ENCODE measurements around the gene ARL5B. TPM values are rescaled to one million over a fixed set of nuclear protein-coding genes. Genes with fewer than 3 reads are reported as not detected.
A peak's percentile ranks its signal among the peaks of the same experiment; 100 is the strongest.
"Not testable (repeated sequence)": the region's sequence is repeated elsewhere in the genome, so short reads cannot be mapped to it uniquely, and the experiment has no call there.

Gene ARL5B
- total RNA-seq, 2 experiments from 2014 or later, result 9.1 TPM

DNA sequence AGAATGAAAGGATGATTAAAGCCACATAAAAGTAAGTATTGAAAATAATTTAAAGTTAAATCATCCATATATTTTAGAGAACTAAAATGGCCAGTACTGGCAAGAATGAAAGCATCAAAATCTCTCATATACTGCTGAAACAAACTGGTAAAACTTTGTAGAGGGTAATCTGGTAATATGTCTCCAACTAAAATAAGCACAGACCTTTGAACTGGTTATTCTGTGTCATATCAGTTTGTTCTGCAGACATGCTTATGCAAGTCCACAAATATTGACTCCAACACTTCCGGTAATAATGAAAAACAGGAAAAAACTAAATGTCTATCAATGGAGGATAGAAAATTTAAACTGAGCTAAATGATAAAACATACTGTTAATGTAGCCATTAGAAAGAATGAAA is 21.8 kb upstream of the ARL5B start:
- H3K27me3 Mint-ChIP-seq (ENCODE audit: low read depth); DNase-seq; H3K4me3 Mint-ChIP-seq; H3K4me1 Mint-ChIP-seq (ENCODE audit: low read depth); H3K27ac Mint-ChIP-seq; CTCF ChIA-PET; ATAC-seq; H3K9me3 Mint-ChIP-seq (ENCODE audit: insufficient read depth): not testable (repeated sequence)
- POLR2A ChIA-PET, result interaction anchor here (1.1 kb wide), 1 partner anchor 22 kb away, joined by 3 read pairs; the partner anchor contains the start of gene ARL5B
- peaks cover 25% of the 10 kb centered on the region for H3K36me3 Mint-ChIP-seq (ENCODE audit: low read depth)

DNA sequence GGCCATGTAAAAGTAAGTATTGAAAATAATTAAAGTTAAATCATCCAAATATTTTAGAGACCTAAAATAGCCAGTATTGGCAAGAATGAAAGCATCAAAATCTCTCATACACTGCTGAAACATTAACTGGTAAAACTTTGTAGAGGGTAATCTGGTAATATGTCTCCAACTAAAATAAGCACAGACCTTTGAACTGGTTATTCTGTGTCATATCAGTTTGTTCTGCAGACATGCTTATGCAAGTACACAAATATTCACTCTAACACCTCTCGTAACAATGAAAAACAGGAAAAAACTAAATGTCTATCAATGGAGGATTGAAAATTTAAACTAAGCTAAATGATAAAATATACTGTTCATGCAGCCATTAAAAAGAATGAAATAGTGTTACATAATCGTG is 19.5 kb upstream of the ARL5B start:
- H3K27me3 Mint-ChIP-seq (ENCODE audit: low read depth); CTCF ChIA-PET; H3K9me3 Mint-ChIP-seq (ENCODE audit: insufficient read depth); DNase-seq; H3K4me3 Mint-ChIP-seq; POLR2A ChIA-PET; ATAC-seq; H3K4me1 Mint-ChIP-seq (ENCODE audit: low read depth); H3K27ac Mint-ChIP-seq: not testable (repeated sequence)
- peaks cover 22% of the 10 kb centered on the region for H3K36me3 Mint-ChIP-seq (ENCODE audit: low read depth)

DNA sequence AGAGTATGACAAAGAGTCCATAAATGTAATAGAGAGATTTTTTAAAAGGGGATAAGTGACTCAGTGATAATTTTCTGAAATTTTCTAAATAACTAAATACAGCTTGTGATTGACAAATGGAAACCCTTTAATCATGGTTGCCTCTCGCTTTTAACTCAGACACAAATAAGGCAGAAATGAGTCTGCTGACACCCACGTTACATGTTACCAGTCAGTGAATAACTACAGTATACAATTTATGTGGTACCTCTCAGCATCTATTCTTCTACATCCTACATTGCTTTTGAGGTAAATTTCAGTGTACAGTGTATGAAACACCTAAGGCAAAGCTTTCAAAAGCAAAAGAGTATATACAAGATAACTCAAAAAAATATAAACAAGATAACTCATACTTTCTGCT is 12.1 kb upstream of the ARL5B start:
- peaks cover 33% of the 10 kb centered on the region for H3K36me3 Mint-ChIP-seq (ENCODE audit: low read depth)
- POLR2A ChIA-PET, result no interaction called here

DNA sequence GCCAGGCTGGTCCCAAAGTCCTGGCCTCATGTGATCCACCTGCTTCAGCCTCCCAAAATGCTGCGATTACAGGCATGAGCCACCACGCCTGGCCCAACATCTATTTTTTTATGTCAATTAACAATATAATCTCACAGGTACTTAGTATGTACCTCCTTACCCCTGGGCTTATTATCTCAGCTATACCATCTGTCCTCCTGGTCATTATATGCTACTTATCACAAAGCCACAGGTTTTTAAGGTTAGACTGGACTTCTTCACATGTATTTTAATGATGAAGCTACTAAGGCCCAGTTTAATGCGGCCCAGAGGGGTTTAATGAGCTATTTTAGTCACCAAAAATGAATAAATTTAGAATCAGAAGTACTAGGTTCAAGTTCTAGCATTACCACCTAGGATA is 11.3 kb upstream of the ARL5B start:
- H3K9me3 Mint-ChIP-seq (ENCODE audit: insufficient read depth), result no peaks in the 10 kb centered on the region
- ChIA-PET CTCF (no interaction called here), POLR2A (interaction anchor here (4.3 kb wide), 1 partner anchor 13 kb away, joined by 56 read pairs; the partner anchor contains the start of gene ARL5B)
- no peak overlapping the region for H3K4me3 Mint-ChIP-seq
- H3K27me3 Mint-ChIP-seq (ENCODE audit: low read depth), result no peaks in the 10 kb centered on the region
- no peak overlapping the region for H3K27ac Mint-ChIP-seq
- H3K36me3 Mint-ChIP-seq (ENCODE audit: low read depth), result peaks cover 39% of the 10 kb centered on the region
- ATAC-seq, result no peak
- H3K4me1 Mint-ChIP-seq (ENCODE audit: low read depth), result peaks cover 45% of the 10 kb centered on the region
- no peak for DNase-seq

More for the DNA sequence above, 12.1 kb upstream of the ARL5B start:
- Mint-ChIP-seq H3K27ac (no peak overlapping the region), H3K27me3 (ENCODE audit: low read depth) (no peaks in the 10 kb centered on the region), H3K4me1 (ENCODE audit: low read depth) (peaks cover 38% of the 10 kb centered on the region), H3K4me3 (no peak overlapping the region), H3K9me3 (ENCODE audit: insufficient read depth) (no peaks in the 10 kb centered on the region)
- CTCF ChIA-PET, result no interaction called here
- DNase-seq (no peak), ATAC-seq (no peak)

DNA sequence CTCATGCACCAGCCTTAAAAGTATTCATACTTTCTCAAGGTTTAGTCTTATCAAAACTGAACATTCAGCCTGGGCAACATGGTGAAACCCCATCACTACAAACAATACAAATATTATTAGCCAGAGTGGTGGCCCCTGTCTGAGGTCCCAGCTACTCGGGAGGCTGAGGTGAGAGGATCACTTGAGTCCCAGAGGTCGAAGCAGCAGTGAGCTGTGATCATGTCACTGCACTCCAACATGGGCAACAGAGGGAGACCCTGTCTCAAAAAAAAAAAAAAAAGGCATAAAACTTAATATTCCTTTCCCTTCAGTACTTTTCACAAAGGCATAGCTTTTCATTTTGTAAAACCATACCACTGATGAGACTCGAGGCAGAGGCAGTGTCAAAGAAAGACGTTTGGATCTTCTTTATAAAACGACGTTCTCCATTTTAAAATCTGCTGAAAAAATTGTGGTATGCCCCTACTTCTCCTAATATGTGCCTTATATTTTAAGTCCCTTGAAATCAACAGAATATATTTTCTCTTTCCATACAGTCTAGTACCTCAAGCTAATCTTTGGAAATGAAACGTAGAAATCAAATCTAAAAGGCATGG is 9.8 kb upstream of the ARL5B start:
- Mint-ChIP-seq H3K9me3 (ENCODE audit: insufficient read depth) (no peaks in the 10 kb centered on the region), H3K27me3 (ENCODE audit: low read depth) (no peaks in the 10 kb centered on the region), H3K4me3 (peak overlapping the region; percentile 90), H3K36me3 (ENCODE audit: low read depth) (peaks cover 40% of the 10 kb centered on the region), H3K4me1 (ENCODE audit: low read depth) (peaks cover 41% of the 10 kb centered on the region), H3K27ac (peak overlapping the region; percentile 96)
- ChIA-PET POLR2A (interaction anchor here (4.3 kb wide), 1 partner anchor 11 kb away, joined by 56 read pairs; the partner anchor contains the start of gene ARL5B), CTCF (no interaction called here)
- ATAC-seq (no peak), DNase-seq (no peak)

DNA sequence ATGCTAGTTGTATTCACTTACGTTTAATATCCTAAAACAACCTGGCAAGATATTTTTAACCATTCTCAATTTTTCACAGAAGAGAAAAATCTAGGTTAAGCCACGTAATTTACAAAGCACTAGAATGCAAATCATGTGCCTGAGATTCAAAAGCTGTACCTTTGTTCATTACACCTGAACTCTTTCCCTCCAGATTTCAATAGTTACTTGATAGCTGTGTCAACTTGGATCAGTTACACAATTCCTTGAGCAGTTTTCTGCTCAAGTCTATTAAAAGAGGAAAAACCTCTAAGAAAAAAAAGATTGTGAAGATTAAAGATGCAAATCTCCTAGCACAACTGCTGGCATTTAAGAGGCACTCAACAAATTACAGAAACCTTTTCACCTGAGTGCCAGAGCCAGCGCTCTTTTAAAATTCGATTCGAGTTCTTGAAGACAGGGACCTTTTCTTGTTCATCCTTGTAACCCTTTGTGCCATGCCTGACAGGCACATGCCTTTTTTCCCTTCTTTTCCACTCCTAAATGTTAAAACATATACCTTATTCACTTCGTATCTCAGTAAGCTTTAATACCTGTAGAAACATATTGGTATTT is 8.7 kb upstream of the ARL5B start:
- no peaks in the 10 kb centered on the region for H3K9me3 Mint-ChIP-seq (ENCODE audit: insufficient read depth)
- peak overlapping the region; percentile 96 for H3K27ac Mint-ChIP-seq
- ChIA-PET CTCF (no interaction called here), POLR2A (interaction anchor here (4.3 kb wide), 1 partner anchor 10 kb away, joined by 56 read pairs; the partner anchor contains the start of gene ARL5B)
- H3K4me1 Mint-ChIP-seq (ENCODE audit: low read depth), result peaks cover 41% of the 10 kb centered on the region
- peaks cover 40% of the 10 kb centered on the region for H3K36me3 Mint-ChIP-seq (ENCODE audit: low read depth)
- H3K4me3 Mint-ChIP-seq, result peak overlapping the region; percentile 90
- H3K27me3 Mint-ChIP-seq (ENCODE audit: low read depth), result no peaks in the 10 kb centered on the region
- ATAC-seq, result no peak
- DNase-seq, result no peak

DNA sequence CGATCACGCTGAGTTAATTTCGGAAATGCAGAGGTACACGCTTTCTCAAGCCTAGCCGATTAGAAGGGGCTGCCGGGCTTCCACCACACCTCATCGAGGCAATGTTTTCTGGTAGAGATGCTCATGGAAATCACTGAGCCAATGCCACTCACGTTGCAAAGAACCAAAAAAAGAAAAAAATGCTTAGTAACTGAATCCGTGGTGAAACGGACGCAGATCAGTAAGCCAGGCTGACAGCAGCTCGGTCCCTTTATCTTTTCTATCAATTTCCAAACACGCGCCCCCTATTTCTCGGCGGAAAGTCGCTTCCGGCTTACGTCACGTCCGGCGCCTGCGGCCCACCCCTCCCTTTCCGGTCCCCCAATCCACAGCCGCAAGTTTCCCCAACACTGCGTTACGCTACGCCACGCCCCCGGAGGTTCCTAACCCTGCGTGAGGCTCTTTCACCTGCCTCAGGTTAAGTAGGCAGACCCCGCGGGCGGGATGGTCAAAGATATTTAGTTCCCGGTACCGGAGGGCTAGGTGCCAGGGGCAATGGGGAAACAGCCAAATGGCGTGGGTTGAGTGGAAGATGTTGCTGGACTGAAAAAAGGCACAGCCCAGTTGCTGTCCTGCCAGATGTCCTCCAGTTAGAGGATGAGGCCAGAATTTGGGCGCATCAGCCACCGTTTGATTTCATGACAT is 7.8 kb upstream of the ARL5B start, which contains the start of gene NSUN6:
NSUN6 (minus strand) TSS at position 264 of the 684 bp plus-strand sequence. CDS start 384 bp downstream, outside the sequence.
- CTCF ChIA-PET, result no interaction called here
- no peaks in the 10 kb centered on the region for H3K27me3 Mint-ChIP-seq (ENCODE audit: low read depth)
- H3K27ac Mint-ChIP-seq, result peak within 1 kb of the TSS; percentile 96
- DNase-seq, result peak; percentile 95
- no peaks in the 10 kb centered on the region for H3K9me3 Mint-ChIP-seq (ENCODE audit: insufficient read depth)
- POLR2A ChIA-PET, result interaction anchor here (4.3 kb wide), 1 partner anchor 9 kb away, joined by 56 read pairs; the partner anchor contains the start of gene ARL5B
- peak within 1 kb of the TSS; percentile 90 for H3K4me3 Mint-ChIP-seq
- peaks cover 39% of the 10 kb centered on the region for H3K36me3 Mint-ChIP-seq (ENCODE audit: low read depth)
- peaks cover 41% of the 10 kb centered on the region for H3K4me1 Mint-ChIP-seq (ENCODE audit: low read depth)
- ATAC-seq, result peak; percentile 95

DNA sequence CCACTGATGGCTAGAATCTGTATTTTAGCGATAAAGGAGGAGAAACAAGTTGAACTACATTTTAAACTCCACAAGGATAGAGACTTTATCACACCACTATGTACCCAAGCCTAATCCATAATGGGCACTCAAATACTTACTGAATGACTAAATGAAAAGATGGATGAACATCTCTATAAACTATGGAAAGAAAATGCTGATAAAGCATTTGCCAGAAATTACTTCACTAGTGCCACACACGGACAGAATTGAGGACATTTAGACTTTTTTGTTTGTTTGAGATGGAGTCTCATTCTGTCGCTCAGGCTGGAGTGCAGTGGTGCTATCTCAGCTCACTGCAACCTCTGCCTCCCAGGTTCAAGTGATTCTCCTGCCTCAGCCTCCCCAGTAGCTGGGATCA is 6.1 kb upstream of the ARL5B start:
- ChIA-PET POLR2A (no interaction called here), CTCF (no interaction called here)
- ATAC-seq, result no peak
- no peak for DNase-seq
- H3K27ac Mint-ChIP-seq, result no peak overlapping the region
- H3K4me1 Mint-ChIP-seq (ENCODE audit: low read depth), result peaks cover 43% of the 10 kb centered on the region
- no peaks in the 10 kb centered on the region for H3K9me3 Mint-ChIP-seq (ENCODE audit: insufficient read depth)
- peaks cover 34% of the 10 kb centered on the region for H3K36me3 Mint-ChIP-seq (ENCODE audit: low read depth)
- H3K27me3 Mint-ChIP-seq (ENCODE audit: low read depth), result no peaks in the 10 kb centered on the region
- no peak overlapping the region for H3K4me3 Mint-ChIP-seq

DNA sequence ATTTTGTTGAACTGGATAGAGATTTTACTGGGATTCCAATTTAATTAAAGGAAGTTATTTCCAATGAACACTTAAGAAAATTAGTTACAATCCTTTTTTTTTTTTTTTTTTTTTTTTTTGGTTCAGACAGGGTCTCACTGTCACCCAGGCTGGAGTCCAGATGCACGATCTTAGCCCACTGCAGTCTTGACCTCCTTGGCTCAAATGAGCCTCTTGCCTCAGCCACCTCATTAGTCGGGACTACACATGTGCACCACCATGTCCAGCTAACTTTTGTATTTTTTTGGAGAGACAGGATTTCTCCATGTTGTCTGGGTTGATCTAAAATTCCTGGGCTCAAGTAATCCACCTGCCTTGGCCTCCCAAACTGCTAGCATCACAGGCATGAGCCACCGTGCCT is 2.5 kb upstream of the ARL5B start:
- no peak for ATAC-seq
- POLR2A ChIA-PET, result no interaction called here

DNA sequence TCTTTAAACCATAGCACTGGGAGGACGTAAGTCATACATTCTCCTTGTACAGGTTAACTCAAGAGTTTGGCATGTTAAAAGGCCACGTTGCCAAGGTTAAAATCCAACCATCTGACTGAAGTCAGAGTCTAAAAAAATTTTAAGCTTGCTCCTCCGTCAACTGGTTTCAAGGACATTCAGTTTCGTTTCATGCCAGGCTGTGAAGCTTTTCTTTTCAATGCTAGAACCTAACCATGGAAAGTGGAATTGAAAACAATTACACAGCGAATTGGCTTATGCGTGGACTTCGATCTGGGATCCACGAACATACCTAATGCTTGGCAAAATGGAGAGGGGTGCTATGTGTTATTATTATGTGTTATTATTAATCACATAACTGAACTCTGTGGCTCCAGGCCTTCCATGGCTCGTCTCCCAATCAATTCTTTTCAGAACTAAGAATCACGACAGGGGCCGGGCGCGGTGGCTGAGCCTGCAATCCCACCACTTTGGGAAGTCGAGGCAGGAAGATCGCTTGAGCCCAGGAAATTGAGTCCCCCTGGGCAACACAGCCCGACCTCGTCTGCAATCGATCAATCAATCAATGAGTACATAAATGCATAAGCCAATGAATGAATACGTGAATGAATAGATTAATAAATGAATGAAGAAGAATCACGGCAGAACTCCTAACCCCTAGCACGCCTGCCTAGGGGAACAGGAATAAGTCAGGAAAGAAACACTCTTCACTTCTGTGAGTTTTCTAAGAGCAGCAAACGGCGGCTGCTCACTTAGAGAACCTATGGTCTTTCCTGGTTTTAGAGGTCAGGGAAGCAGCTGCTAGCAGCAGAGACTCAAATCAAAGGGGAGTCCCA is 733 bp upstream of the ARL5B start:
- Mint-ChIP-seq H3K4me1 (ENCODE audit: low read depth) (peaks cover 36% of the 10 kb centered on the region), H3K4me3 (peak overlapping the region; percentile 99), H3K27ac (peak overlapping the region; percentile 100), H3K9me3 (ENCODE audit: insufficient read depth) (no peaks in the 10 kb centered on the region), H3K36me3 (ENCODE audit: low read depth) (peaks cover 25% of the 10 kb centered on the region), H3K27me3 (ENCODE audit: low read depth) (no peaks in the 10 kb centered on the region)
- ATAC-seq (peak; percentile 48), DNase-seq (no peak)
- POLR2A ChIA-PET, result interaction anchor here (0.6 to 4.3 kb wide), 3 partner anchors 9 to 31 kb away, joined by 3 to 56 read pairs (median 5); partner anchors contain the start of gene NSUN6
- CTCF ChIA-PET, result no interaction called here

More for the DNA sequence above, 2.5 kb upstream of the ARL5B start:
- H3K4me1 Mint-ChIP-seq (ENCODE audit: low read depth), result peaks cover 38% of the 10 kb centered on the region
- H3K4me3 Mint-ChIP-seq, result no peak overlapping the region
- no peak overlapping the region for H3K27ac Mint-ChIP-seq
- CTCF ChIA-PET, result no interaction called here
- peaks cover 35% of the 10 kb centered on the region for H3K36me3 Mint-ChIP-seq (ENCODE audit: low read depth)
- DNase-seq, result no peak
- no peaks in the 10 kb centered on the region for H3K9me3 Mint-ChIP-seq (ENCODE audit: insufficient read depth)
- H3K27me3 Mint-ChIP-seq (ENCODE audit: low read depth), result no peaks in the 10 kb centered on the region

DNA sequence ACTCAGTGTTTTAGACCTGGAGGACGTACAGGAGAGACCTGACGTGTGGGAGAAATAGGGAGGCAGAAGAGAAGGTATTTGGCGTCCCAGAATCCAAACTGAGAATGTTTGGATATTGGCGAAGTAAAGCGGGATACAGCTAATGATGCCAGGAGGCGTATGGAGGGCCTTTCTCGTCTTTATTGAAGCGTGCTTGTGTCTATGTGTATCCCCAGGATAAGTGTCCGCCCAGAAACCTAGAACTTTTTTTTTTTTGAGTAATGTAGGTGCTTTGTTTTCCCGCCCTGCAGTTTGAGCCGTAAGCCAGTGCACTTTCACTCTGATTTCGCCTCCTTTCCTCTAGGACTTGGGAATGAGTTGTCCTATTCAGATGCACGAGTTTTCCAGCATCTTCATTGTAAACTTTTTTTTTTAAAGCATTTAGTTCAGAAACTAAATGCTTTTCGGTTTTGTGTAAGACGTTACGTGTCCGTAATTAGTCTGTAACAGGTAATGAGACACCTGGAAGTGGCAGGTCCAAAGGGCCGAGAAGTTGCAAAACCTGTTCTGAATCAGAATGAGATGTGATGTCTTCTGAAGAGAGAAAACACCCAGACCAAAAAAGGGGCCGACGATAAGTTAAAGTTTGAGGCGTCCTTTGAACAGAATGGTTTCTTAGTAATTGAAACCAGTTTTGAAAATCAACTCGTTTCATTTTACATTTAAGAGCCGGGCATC is 746 bp downstream of the ARL5B start:
- peaks cover 36% of the 10 kb centered on the region for H3K4me1 Mint-ChIP-seq (ENCODE audit: low read depth)
- peak overlapping the region; percentile 100 for H3K27ac Mint-ChIP-seq
- DNase-seq, result peak; percentile 39
- H3K4me3 Mint-ChIP-seq, result peak overlapping the region; percentile 99
- POLR2A ChIA-PET, result interaction anchor here (0.8 to 4.3 kb wide), 4 partner anchors 10 to 23 kb away, joined by 3 to 56 read pairs (median 3); partner anchors contain the start of gene NSUN6
- peaks cover 19% of the 10 kb centered on the region for H3K36me3 Mint-ChIP-seq (ENCODE audit: low read depth)
- ATAC-seq, result peak; percentile 24
- no peaks in the 10 kb centered on the region for H3K9me3 Mint-ChIP-seq (ENCODE audit: insufficient read depth)
- CTCF ChIA-PET, result no interaction called here
- H3K27me3 Mint-ChIP-seq (ENCODE audit: low read depth), result no peaks in the 10 kb centered on the region

All from activated CD8-positive, alpha-beta T cell treated with anti-CD3 and anti-CD28 coated beads, Interleukin-2, amount 10 ng/mL, durations not matched to agents 7 days and 5 days (primary cell).